Prostate gland (tissue), 2 donors: ENCODE data around the gene SFSWAP. TPM values are rescaled to one million over a fixed set of nuclear protein-coding genes. Genes with fewer than 3 reads are reported as not detected.

Experiments used
- DNase-seq: peaks from one replicate; pipeline ENCODE4 v3.0.0-alpha.2; 2019; ENCODE audit warnings: low spot score
- H3K27ac ChIP-seq, 2 donors: fragments of 200-600 bp; sonication (generic); 2 replicates each; pipeline ENCODE4 v1.5.1; 2017 to 2019
- H3K27me3 ChIP-seq: fragments of 200-600 bp; sonication (generic); replicated peaks from 2 replicates; pipeline ENCODE4 v1.5.1; 2019; ENCODE audit not compliant: insufficient read depth
- H3K36me3 ChIP-seq, 2 donors: fragments of 200-600 bp; sonication (generic); 1 replicate in 1 of 2; 2 replicates in 1 of 2; pipeline versions ENCODE4 v1.5.1 to v1.8.1; 2017 to 2019
- H3K4me1 ChIP-seq: fragments of 200-600 bp; sonication (generic); replicated peaks from 2 replicates; pipeline ENCODE4 v1.5.1; 2019
- H3K4me3 ChIP-seq, 2 donors: fragments of 200-600 bp; sonication (generic); 2 replicates each; pipeline ENCODE4 v1.5.1; 2017 to 2019
- H3K9me3 ChIP-seq: fragments of 200-600 bp; sonication (generic); 2 replicates; pipeline ENCODE4 v1.5.1; 2017
- POLR2A ChIP-seq: fragments of 450-650 bp; IDR thresholded peaks from one replicate; pipeline ENCODE4 v1.6.1; 2016; ENCODE audit warnings: antibody characterized with exemption, mild to moderate bottlenecking
- POLR2AphosphoS5 ChIP-seq: sonication (generic); formaldehyde crosslinking; IDR thresholded peaks from one replicate; pipeline ENCODE4 v1.6.1; 2017; ENCODE audit warnings: antibody characterized with exemption
- WGBS: methylation state at CpG from one replicate; pipeline ENCODE4 v1.1.5; 2018; 5-methylcytosine and 5-hydroxymethylcytosine counted together
- intact Hi-C: fragments of 100-400 bp; cut with DNase I; formaldehyde crosslinking; loops from one replicate; pipeline ENCODE4 v1.14.2; 2022
- total RNA-seq, 2 donors: library from RNA; depleted of rRNA; stranded (reverse); fragments of >200 nt; gene quantifications; one replicate each; pipeline ENCODE4 v1.1.0, GENCODE V29; 2016
- TF ChIP-seq, protein P1 (sequence below), 4 experiments: fragments of 200-600 bp in 2 of 4; fragments of 450-650 bp in 2 of 4; sonication (generic) in 2 of 4; IDR thresholded peaks; 1 replicate in 3 of 4; 2 replicates in 1 of 4; pipeline ENCODE4 v1.5.1; 2016 to 2019; ENCODE audit warnings: antibody characterized with exemption in 4 of 4, mild to moderate bottlenecking in 2 of 4, moderate library complexity in 2 of 4

SFSWAP gene
- total RNA-seq, 2 donors from 2014 or later = 24.5 to 53.9 TPM

DNA sequence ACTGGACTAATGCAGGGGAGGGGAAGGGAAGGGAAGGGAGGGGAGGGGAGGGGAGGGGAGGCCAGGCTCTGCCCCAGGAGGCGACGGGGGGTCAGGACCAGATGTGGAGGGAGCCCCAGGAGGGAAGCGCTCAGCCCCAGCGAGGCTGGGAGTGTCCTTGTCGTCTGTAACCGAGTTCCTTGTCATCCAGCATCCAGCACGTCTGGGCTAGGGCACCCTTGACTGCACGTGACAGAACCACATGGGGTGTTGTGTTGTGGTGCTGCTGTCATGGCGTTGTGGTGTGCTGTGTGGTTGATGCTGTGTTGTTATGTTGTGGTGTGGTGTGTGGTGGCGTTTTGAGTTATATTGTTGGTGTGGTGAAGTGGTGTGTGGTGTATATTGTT, 28.4 kb upstream of the SFSWAP start:
- Histone ChIP-seq H3K4me1 (no peaks in the 10 kb centered on the region), H3K27me3 (peaks cover 3% of the 10 kb centered on the region), H3K4me3 (no peak overlapping the region), H3K9me3 (no peaks in the 10 kb centered on the region), H3K36me3 (no peaks in the 10 kb centered on the region), H3K27ac (no peak overlapping the region)
- WGBS = 27% methylated on average over 9 of the region's 10 CpGs
- TF ChIP-seq POLR2A = no peak
- TF ChIP-seq, protein P1, sequence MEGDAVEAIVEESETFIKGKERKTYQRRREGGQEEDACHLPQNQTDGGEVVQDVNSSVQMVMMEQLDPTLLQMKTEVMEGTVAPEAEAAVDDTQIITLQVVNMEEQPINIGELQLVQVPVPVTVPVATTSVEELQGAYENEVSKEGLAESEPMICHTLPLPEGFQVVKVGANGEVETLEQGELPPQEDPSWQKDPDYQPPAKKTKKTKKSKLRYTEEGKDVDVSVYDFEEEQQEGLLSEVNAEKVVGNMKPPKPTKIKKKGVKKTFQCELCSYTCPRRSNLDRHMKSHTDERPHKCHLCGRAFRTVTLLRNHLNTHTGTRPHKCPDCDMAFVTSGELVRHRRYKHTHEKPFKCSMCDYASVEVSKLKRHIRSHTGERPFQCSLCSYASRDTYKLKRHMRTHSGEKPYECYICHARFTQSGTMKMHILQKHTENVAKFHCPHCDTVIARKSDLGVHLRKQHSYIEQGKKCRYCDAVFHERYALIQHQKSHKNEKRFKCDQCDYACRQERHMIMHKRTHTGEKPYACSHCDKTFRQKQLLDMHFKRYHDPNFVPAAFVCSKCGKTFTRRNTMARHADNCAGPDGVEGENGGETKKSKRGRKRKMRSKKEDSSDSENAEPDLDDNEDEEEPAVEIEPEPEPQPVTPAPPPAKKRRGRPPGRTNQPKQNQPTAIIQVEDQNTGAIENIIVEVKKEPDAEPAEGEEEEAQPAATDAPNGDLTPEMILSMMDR (IDR thresholded peaks at IDR 0.05) = no peak
- TF ChIP-seq POLR2AphosphoS5 = no peak
- DNase-seq = no peak
- intact Hi-C loops = no loop called here

DNA sequence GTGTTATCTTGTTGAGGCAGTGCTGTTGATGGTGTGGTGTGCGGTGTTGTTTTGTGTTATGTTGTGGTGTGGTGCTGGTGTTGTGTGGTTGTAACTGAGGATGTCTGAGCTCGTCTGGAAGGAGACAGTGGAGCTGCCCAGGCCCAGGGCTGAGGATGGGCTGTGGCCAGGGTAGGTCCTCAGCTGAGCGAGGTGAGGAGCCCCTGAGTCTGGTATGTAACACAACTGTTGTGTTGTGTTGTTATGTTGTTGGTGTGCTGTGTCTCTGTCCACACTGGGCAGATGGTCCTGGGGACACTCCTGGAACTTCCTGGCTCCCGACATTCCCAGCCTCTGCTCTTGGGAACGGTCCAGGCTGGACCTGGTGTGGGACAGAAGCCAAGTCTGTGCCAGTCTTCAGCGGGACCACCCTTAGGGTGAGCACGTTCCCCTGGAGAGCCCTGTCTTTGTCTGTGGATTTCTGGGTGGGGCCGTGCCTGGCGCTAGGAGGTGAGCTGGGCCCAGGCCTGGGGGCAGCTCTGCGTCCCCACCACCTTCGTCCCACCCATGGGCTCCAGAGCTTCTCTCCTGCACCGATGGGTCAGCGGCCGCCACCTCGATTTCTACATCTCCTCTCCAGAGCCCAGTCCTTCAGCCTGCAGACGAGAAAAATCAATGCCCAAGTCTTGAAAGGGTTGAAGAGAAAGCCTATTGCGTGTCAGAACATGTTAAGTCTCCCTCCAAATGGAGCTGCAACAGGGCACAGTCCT, 27.4 kb upstream of the SFSWAP start:
- 66% methylated on average over 17 of the region's 17 CpGs for WGBS
- peaks cover 3% of the 10 kb centered on the region for H3K27me3 ChIP-seq
- H3K4me1 ChIP-seq = no peaks in the 10 kb centered on the region
- TF ChIP-seq, protein P1 (IDR thresholded peaks at IDR 0.05) = no peak
- TF ChIP-seq POLR2AphosphoS5 (no peak), POLR2A (no peak)
- no peak for DNase-seq
- intact Hi-C loops = no loop called here
- no peaks in the 10 kb centered on the region for H3K36me3 ChIP-seq
- no peak overlapping the region for H3K4me3 ChIP-seq
- no peak overlapping the region for H3K27ac ChIP-seq
- no peaks in the 10 kb centered on the region for H3K9me3 ChIP-seq

DNA sequence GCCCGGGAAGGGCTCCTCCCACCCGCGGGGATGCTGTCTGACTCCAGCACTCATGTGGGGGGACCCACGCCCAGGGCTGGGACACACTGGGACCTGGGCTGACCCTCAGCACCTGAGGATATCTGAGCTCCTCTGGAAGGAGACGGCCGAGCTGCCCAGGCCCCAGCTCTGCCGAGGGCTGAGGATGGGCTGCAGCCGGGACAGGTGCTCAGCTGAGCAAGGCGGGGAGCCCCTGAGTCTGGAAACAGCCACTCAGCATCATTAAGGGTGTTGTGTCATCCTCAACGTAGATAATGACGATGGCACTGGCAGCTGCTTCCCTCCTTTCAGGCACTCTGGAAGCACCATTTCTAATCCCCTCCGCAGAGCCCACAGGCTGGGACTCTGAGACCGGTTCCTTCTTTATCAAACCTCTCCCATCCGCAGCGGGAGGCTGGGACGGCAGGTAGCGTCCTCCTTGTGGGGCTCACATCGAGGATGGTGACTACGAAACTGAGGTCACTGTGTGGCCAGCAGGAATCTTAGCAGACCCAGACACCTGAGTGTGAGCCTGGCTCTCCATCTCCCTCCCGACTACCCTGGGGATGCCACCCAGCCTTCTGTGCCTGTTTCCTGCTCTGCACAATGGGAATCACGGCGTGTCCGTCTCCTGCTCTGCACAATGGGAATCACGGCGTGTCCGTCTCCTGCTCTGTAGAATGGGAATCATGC, 26.7 kb upstream of the SFSWAP start:
- DNase-seq = no peak

DNA sequence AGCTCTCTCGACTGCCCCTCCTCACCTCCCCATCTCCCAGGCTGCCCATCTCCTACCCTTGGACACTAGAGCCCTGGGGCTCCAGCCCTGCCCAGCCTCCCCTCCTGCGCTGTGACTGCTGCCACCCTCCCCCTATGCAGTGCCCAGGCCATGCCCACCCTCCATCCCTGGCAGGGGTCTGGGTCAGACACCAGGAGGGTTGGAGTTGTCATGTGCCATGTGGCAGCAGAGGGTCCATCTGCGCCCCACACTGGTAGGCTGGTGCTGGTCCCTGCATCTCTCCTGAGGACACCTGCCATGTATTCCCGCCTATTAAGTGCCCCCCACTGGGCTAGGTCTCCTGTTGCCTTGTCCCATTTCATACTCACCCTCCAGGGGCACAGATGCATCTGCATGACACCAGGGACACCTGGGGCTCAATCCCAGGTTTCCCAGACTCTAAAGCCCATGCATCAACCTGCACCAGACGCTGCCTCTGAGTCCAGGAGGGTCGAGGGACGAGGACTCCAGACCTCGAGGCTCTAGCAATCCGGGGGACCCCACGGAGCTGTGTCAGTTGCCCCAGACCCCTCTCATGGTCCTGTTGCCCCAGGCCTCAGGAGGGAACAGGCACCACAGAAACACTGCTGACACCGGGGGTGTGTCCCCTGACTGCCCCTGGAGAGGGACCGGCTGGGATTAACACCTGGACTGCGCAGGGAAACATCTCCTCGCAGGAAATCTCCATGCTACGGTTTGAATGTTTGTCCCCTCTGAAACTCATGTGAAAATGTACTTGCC, 23.4 kb upstream of the SFSWAP start:
- WGBS = 79% methylated on average over 13 of the region's 15 CpGs
- Histone ChIP-seq H3K4me3 (no peak overlapping the region), H3K27me3 (no peaks in the 10 kb centered on the region), H3K4me1 (no peaks in the 10 kb centered on the region), H3K9me3 (no peaks in the 10 kb centered on the region), H3K27ac (no peak overlapping the region), H3K36me3 (no peaks in the 10 kb centered on the region)
- intact Hi-C loops = no loop called here
- TF ChIP-seq POLR2A = no peak
- TF ChIP-seq, protein P1 (IDR thresholded peaks at IDR 0.05) = no peak
- no peak for TF ChIP-seq POLR2AphosphoS5
- DNase-seq = no peak

More for the DNA sequence above, 26.7 kb upstream of the SFSWAP start:
- Histone ChIP-seq H3K27me3 (peaks cover 3% of the 10 kb centered on the region), H3K9me3 (no peaks in the 10 kb centered on the region), H3K4me1 (no peaks in the 10 kb centered on the region), H3K27ac (no peak overlapping the region), H3K4me3 (no peak overlapping the region), H3K36me3 (no peaks in the 10 kb centered on the region)
- intact Hi-C loops = no loop called here
- TF ChIP-seq POLR2AphosphoS5 = no peak
- TF ChIP-seq, protein P1 (IDR thresholded peaks at IDR 0.05) = no peak
- 53% methylated on average over 26 of the region's 26 CpGs for WGBS
